PC-3 (cell line): ENCODE measurements around the gene TLE7. TPM values are rescaled to one million over a fixed set of nuclear protein-coding genes. Genes with fewer than 3 reads are reported as not detected.

Source experiments
- ATAC-seq: fragments of 200-7000 bp; cut with Tn5 transposase; 2 replicates; pipeline ENCODE4 v1.9.1; 2020; ENCODE audit warnings: mild to moderate bottlenecking, moderate library complexity
- BruUV-seq: library from RNA; stranded (reverse); fragments of 400-500 nt; replicated peaks from 2 replicates; lab custom pipeline; 2021; lab: Mats Ljungman, UMichigan
- CTCF ChIA-PET: fragments of 300-600 bp; sonication (Branson Sonifier 250); formaldehyde crosslinking; loops from one replicate; lab custom pipeline; 2022; ENCODE audit warnings: antibody characterized with exemption; lab: Charles Lee
- POLR2A ChIA-PET: fragments of 300-600 bp; sonication (Branson Sonifier 250); formaldehyde crosslinking; loops from one replicate; lab custom pipeline; 2022; ENCODE audit warnings: antibody characterized with exemption; ENCODE audit not compliant: unreplicated experiment; lab: Charles Lee
- DNase-seq: peaks from one replicate; pipeline ENCODE4 v3.0.0-alpha.2; 2015
- H2AFZ ChIP-seq: fragments of 300-600 bp; sonication (generic); 2 replicates; pipeline ENCODE4 v1.6.0; 2016; ENCODE audit warnings: antibody characterized with exemption, low read length
- H3F3A ChIP-seq: fragments of 300-600 bp; sonication (generic); one replicate; pipeline ENCODE4 v1.6.0; 2017; ENCODE audit warnings: antibody characterized with exemption, low read length, control low read depth, mild to moderate bottlenecking; ENCODE audit not compliant: unreplicated experiment
- H3K27ac ChIP-seq: fragments of 300-600 bp; sonication (generic); 2 replicates; pipeline ENCODE4 v1.5.1; 2016; ENCODE audit warnings: mild to moderate bottlenecking, low read length
- H3K27me3 ChIP-seq: fragments of 300-600 bp; sonication (generic); 2 replicates; pipeline ENCODE4 v1.6.1; 2016; ENCODE audit warnings: low read length, mixed read lengths
- H3K36me3 ChIP-seq: fragments of 300-600 bp; sonication (generic); 2 replicates; pipeline ENCODE4 v1.6.1; 2016; ENCODE audit warnings: low read depth, mixed run types, low read length, mixed read lengths
- H3K4me1 ChIP-seq: fragments of 300-600 bp; sonication (generic); 2 replicates; pipeline ENCODE4 v1.5.1; 2016; ENCODE audit warnings: low read length; ENCODE audit not compliant: insufficient read depth
- H3K4me2 ChIP-seq: fragments of 300-600 bp; sonication (generic); 2 replicates; pipeline ENCODE4 v1.6.0; 2016; ENCODE audit warnings: low read length
- H3K4me3 ChIP-seq: fragments of 300-600 bp; sonication (generic); 2 replicates; pipeline ENCODE4 v1.5.1; 2016; ENCODE audit warnings: mild to moderate bottlenecking, low read length, mixed read lengths
- H3K79me2 ChIP-seq: fragments of 300-600 bp; sonication (generic); 2 replicates; pipeline ENCODE4 v1.6.1; 2017; ENCODE audit warnings: low read length, mixed read lengths
- H3K9ac ChIP-seq: fragments of 300-600 bp; sonication (generic); 2 replicates; pipeline ENCODE4 v1.6.0; 2016; ENCODE audit warnings: mild to moderate bottlenecking, low read length
- H3K9me2 ChIP-seq: fragments of 300-600 bp; sonication (generic); replicated peaks from 2 replicates; pipeline ENCODE4 v1.6.1; 2016; ENCODE audit warnings: mixed run types, low read length, mixed read lengths
- H3K9me3 ChIP-seq: fragments of 300-600 bp; sonication (generic); 2 replicates; pipeline ENCODE4 v1.6.1; 2016; ENCODE audit warnings: low read length, mixed read lengths
- H4K20me1 ChIP-seq: fragments of 300-600 bp; sonication (generic); 2 replicates; pipeline ENCODE4 v1.6.1; 2016; ENCODE audit warnings: low read length, mixed read lengths
- CTCF ChIP-seq: fragments of 300-600 bp; sonication (generic); conservative IDR thresholded peaks from 2 replicates; pipeline ENCODE4 v1.5.1; 2017; ENCODE audit warnings: antibody characterized with exemption, low read depth, mild to moderate bottlenecking, low read length
- EZH2 ChIP-seq: fragments of 300-600 bp; sonication (generic); IDR thresholded peaks from one replicate; pipeline ENCODE4 v1.6.1; 2017; ENCODE audit warnings: antibody characterized with exemption, mild to moderate bottlenecking, low read length; ENCODE audit not compliant: unreplicated experiment
- EZH2phosphoT487 ChIP-seq: fragments of 300-600 bp; sonication (generic); IDR thresholded peaks from 2 replicates; pipeline ENCODE4 v1.6.1; 2018; ENCODE audit warnings: mild to moderate bottlenecking, antibody characterized with exemption, low read length, borderline replicate concordance
- intact Hi-C: fragments of 100-400 bp; cut with micrococcal nuclease; formaldehyde crosslinking; loops from 2 replicates; pipeline ENCODE4 v1.9.0; 2023
- total RNA-seq: library from RNA; depleted of rRNA; stranded (reverse); fragments of >200 nt; gene quantifications from 2 replicates; pipeline ENCODE4 v1.2.3, GENCODE V29; 2014

The TLE7 gene
- total RNA-seq, 1 experiment from 2014 or later: not detected

- H3K36me3 ChIP-seq: no peaks in the 10 kb centered on the region
- no peak overlapping the region for H3K4me2 ChIP-seq
- no TSS peak for BruUV-seq
- CTCF ChIA-PET: no interaction called here
- no peaks in the 10 kb centered on the region for H3F3A ChIP-seq
- no peak overlapping the region for H3K4me3 ChIP-seq
- ATAC-seq: no peak
- H3K27me3 ChIP-seq: peaks cover 10% of the 10 kb centered on the region
- no peaks in the 10 kb centered on the region for H3K9me2 ChIP-seq
- no peaks in the 10 kb centered on the region for H3K79me2 ChIP-seq
- TF ChIP-seq EZH2: no peak
- no peak for TF ChIP-seq CTCF
- no peak for TF ChIP-seq EZH2phosphoT487
- POLR2A ChIA-PET: no interaction called here
- H2AFZ ChIP-seq: no peak overlapping the region
- H4K20me1 ChIP-seq: no peaks in the 10 kb centered on the region
- no peak overlapping the region for H3K27ac ChIP-seq
- H3K9ac ChIP-seq: no peak overlapping the region
- intact Hi-C loops: no loop called here
- H3K9me3 ChIP-seq: no peaks in the 10 kb centered on the region
- no peak for DNase-seq
- no peaks in the 10 kb centered on the region for H3K4me1 ChIP-seq
Observed at GRCh38 chr16:71426880-71427615, 14.8 kb downstream of the TLE7 start.

GRCh38 chr16:71426069-71426879 is 15.6 kb downstream of the TLE7 start:
- Histone ChIP-seq H3K4me2 (no peak overlapping the region), H2AFZ (no peak overlapping the region), H3K9me2 (no peaks in the 10 kb centered on the region), H3K27me3 (peaks cover 10% of the 10 kb centered on the region), H3K36me3 (no peaks in the 10 kb centered on the region), H3K9ac (no peak overlapping the region), H3K79me2 (no peaks in the 10 kb centered on the region), H3K4me3 (no peak overlapping the region), H4K20me1 (no peaks in the 10 kb centered on the region), H3K27ac (no peak overlapping the region), H3K9me3 (no peaks in the 10 kb centered on the region), H3K4me1 (no peaks in the 10 kb centered on the region), H3F3A (no peaks in the 10 kb centered on the region)
- CTCF ChIA-PET: no interaction called here
- intact Hi-C loops: no loop called here
- ATAC-seq (no peak), DNase-seq (no peak)
- POLR2A ChIA-PET: no interaction called here
- BruUV-seq: no TSS peak
- TF ChIP-seq EZH2 (no peak), CTCF (no peak), EZH2phosphoT487 (no peak)

GRCh38 chr16:71425746-71426068 is 16.1 kb downstream of the TLE7 start:
- Histone ChIP-seq H3K27ac (no peak overlapping the region), H3K9me3 (no peaks in the 10 kb centered on the region), H3K36me3 (no peaks in the 10 kb centered on the region), H3F3A (no peaks in the 10 kb centered on the region), H3K4me2 (no peak overlapping the region), H2AFZ (no peak overlapping the region), H3K9ac (no peak overlapping the region), H4K20me1 (no peaks in the 10 kb centered on the region), H3K4me1 (no peaks in the 10 kb centered on the region), H3K4me3 (no peak overlapping the region), H3K27me3 (peaks cover 10% of the 10 kb centered on the region), H3K9me2 (no peaks in the 10 kb centered on the region), H3K79me2 (no peaks in the 10 kb centered on the region)
- no peak for DNase-seq
- ATAC-seq: no peak
- ChIA-PET CTCF (no interaction called here), POLR2A (no interaction called here)
- intact Hi-C loops: no loop called here
- no TSS peak for BruUV-seq
- TF ChIP-seq EZH2 (no peak), EZH2phosphoT487 (no peak), CTCF (no peak)
